Activated naive CD4-positive, alpha-beta T cell treated with anti-CD3 and anti-CD28 coated beads for 36 hours (primary cell): ENCODE data around the gene TCF15. TPM values are rescaled to one million over a fixed set of nuclear protein-coding genes. Genes with fewer than 3 reads are reported as not detected.

Experiments
- CTCF ChIA-PET: fragments of 350-600 bp; sonication (Branson Sonifier 250); formaldehyde crosslinking; loops from one replicate; lab custom pipeline; 2021; ENCODE audit warnings: antibody characterized with exemption; lab: Charles Lee
- DNase-seq: peaks from one replicate; pipeline ENCODE4 v3.0.0-alpha.2; 2020
- H3K27ac Mint-ChIP-seq: one replicate; pipeline ENCODE4 v1.8.0; 2021; ENCODE audit warnings: mild to moderate bottlenecking, mixed read lengths
- H3K27me3 Mint-ChIP-seq: one replicate; pipeline ENCODE4 v1.8.0; 2021; ENCODE audit warnings: low read depth, mixed read lengths
- H3K36me3 Mint-ChIP-seq: one replicate; pipeline ENCODE4 v1.8.0; 2021; ENCODE audit warnings: low read depth, mixed read lengths
- H3K4me1 Mint-ChIP-seq: one replicate; pipeline ENCODE4 v1.8.0; 2021; ENCODE audit warnings: low read depth, mixed read lengths
- H3K4me3 Mint-ChIP-seq: one replicate; pipeline ENCODE4 v1.8.0; 2021; ENCODE audit warnings: mild to moderate bottlenecking, moderate library complexity, mixed read lengths
- H3K9me3 Mint-ChIP-seq: one replicate; pipeline ENCODE4 v1.8.0; 2021; ENCODE audit warnings: mixed read lengths
- intact Hi-C: fragments of 100-400 bp; cut with micrococcal nuclease; formaldehyde crosslinking; loops from one replicate; pipeline ENCODE4 v1.15.1; 2023
- total RNA-seq, 2 experiments: library from RNA; stranded (reverse); gene quantifications; one replicate each; pipeline ENCODE4 v1.2.3, GENCODE V29; 2021

TCF15 gene
- total RNA-seq, 2 experiments from 2014 or later, result not detected

DNA sequence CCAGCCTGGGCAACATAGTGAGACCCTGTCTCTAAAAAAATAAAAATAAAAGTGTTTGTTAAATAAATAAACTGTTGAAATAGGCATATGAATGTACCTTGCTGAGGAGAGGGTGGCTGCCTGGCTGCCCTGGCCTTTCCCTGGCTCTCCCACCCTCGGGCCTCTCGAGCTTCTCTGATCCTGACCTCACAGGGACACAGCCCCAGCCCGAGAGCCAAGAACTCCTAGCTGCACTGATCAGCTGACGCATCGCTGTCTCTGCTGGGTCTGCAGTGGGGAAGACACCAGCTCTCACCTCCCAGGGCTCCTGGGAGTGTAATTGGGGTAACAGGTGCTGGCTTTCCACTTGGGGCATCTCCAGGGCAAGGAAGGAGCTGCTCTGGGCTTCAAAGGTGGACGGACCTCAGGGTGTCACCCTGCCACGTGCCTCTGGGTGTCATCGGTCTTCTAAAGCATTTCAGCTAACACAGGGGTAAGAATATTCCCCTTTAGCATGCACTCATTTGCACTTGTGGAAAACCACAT lies 6.9 kb downstream of the TCF15 start:
- Mint-ChIP-seq H3K27me3 (peaks cover 6% of the 10 kb centered on the region), H3K4me1 (no peaks in the 10 kb centered on the region), H3K9me3 (no peaks in the 10 kb centered on the region), H3K36me3 (no peaks in the 10 kb centered on the region), H3K27ac (no peak overlapping the region), H3K4me3 (no peak overlapping the region)
- CTCF ChIA-PET, result interaction anchor here (1.1 to 1.6 kb wide), 2 partner anchors 42 to 353 kb away, joined by 4 to 6 read pairs; no protein-coding TSS in a partner anchor
- intact Hi-C loops, result no loop called here
- no peak for DNase-seq

DNA sequence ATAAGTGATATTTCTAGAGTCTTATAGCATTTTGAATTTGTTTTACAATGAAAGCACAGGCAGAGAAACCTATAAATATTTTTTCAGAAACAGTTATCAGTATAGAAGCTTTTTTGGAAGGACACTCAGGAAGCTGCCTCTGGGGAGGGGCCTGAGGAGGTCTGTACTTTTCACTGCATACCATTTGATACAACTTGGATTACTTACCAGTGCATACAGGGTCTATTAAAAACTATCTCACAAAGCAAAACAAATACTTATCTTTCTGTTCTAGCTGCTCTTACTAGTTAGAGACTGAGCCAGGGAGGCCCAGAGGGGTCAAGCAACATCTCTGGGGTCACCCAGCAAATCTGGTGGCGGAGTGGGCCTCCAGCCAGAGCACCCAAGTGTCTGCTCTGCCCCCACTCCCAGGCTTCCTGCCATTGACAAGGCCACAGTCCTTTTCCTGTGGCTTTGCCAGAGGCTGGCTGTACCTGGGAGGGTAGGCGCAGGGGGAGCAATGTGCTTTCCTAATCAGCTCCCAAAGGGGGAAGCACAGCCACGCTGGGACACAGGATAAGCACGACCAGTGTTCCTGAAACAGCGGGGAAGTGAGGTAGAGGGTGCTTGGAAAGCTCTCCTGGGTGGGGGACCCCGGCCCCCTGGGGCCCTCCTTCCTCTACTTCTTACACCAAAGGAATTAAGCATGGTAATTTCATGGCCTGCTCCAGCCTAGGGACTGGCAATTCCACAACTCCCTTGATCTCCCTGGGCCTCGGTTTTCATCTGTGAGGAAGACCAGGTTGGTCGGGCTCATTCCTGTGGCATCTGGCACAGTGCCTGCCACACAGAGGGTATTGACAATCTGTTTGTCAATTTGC lies 7.8 kb downstream of the TCF15 start:
- Mint-ChIP-seq H3K27ac (no peak overlapping the region), H3K36me3 (no peaks in the 10 kb centered on the region), H3K9me3 (no peaks in the 10 kb centered on the region), H3K27me3 (no peaks in the 10 kb centered on the region), H3K4me3 (no peak overlapping the region), H3K4me1 (no peaks in the 10 kb centered on the region)
- DNase-seq, result no peak
- intact Hi-C loops, result no loop called here
- CTCF ChIA-PET, result no interaction called here

- no peak overlapping the region for H3K4me3 Mint-ChIP-seq
- H3K27ac Mint-ChIP-seq, result no peak overlapping the region
- H3K27me3 Mint-ChIP-seq, result no peaks in the 10 kb centered on the region
- H3K36me3 Mint-ChIP-seq, result no peaks in the 10 kb centered on the region
- no peaks in the 10 kb centered on the region for H3K4me1 Mint-ChIP-seq
- no peak for DNase-seq
- intact Hi-C loops, result no loop called here
- CTCF ChIA-PET, result interaction anchor here (1.8 kb wide), 1 partner anchor 45 kb away, joined by 5 read pairs; no protein-coding TSS in a partner anchor
- no peaks in the 10 kb centered on the region for H3K9me3 Mint-ChIP-seq
Measured at GRCh38 chr20:600736-601135, 9.4 kb downstream of the TCF15 start.

GRCh38 chr20:600141-600540 lies 10.0 kb downstream of the TCF15 start:
- Mint-ChIP-seq H3K36me3 (no peaks in the 10 kb centered on the region), H3K9me3 (no peaks in the 10 kb centered on the region), H3K4me1 (no peaks in the 10 kb centered on the region), H3K4me3 (no peak overlapping the region), H3K27ac (no peak overlapping the region), H3K27me3 (no peaks in the 10 kb centered on the region)
- no peak for DNase-seq
- intact Hi-C loops, result no loop called here
- CTCF ChIA-PET, result interaction anchor here (1.8 kb wide), 1 partner anchor 45 kb away, joined by 5 read pairs; no protein-coding TSS in a partner anchor

- no peaks in the 10 kb centered on the region for H3K9me3 Mint-ChIP-seq
- H3K4me1 Mint-ChIP-seq, result no peaks in the 10 kb centered on the region
- intact Hi-C loops, result no loop called here
- no peaks in the 10 kb centered on the region for H3K36me3 Mint-ChIP-seq
- H3K4me3 Mint-ChIP-seq, result no peak overlapping the region
- DNase-seq, result no peak
- no peak overlapping the region for H3K27ac Mint-ChIP-seq
- CTCF ChIA-PET, result no interaction called here
- H3K27me3 Mint-ChIP-seq, result peaks cover 4% of the 10 kb centered on the region
Measured at GRCh38 chr20:598133-598850, 11.8 kb downstream of the TCF15 start.

- no peak for DNase-seq
- H3K4me3 Mint-ChIP-seq, result no peak overlapping the region
- intact Hi-C loops, result no loop called here
- no peaks in the 10 kb centered on the region for H3K9me3 Mint-ChIP-seq
- CTCF ChIA-PET, result no interaction called here
- H3K4me1 Mint-ChIP-seq, result no peaks in the 10 kb centered on the region
- no peaks in the 10 kb centered on the region for H3K36me3 Mint-ChIP-seq
- H3K27me3 Mint-ChIP-seq, result peaks cover 7% of the 10 kb centered on the region
- no peak overlapping the region for H3K27ac Mint-ChIP-seq
Measured at GRCh38 chr20:597560-597959, 12.5 kb downstream of the TCF15 start.

GRCh38 chr20:595330-596308 lies 14.5 kb downstream of the TCF15 start:
- intact Hi-C loops, result no loop called here
- Mint-ChIP-seq H3K4me3 (no peak overlapping the region), H3K9me3 (no peaks in the 10 kb centered on the region), H3K4me1 (no peaks in the 10 kb centered on the region), H3K27me3 (peaks cover 7% of the 10 kb centered on the region), H3K36me3 (no peaks in the 10 kb centered on the region), H3K27ac (no peak overlapping the region)
- DNase-seq, result no peak
- CTCF ChIA-PET, result interaction anchor here (0.6 to 0.7 kb wide), 2 partner anchors 220 to 521 kb away, joined by 3 to 5 read pairs; no protein-coding TSS in a partner anchor

DNA sequence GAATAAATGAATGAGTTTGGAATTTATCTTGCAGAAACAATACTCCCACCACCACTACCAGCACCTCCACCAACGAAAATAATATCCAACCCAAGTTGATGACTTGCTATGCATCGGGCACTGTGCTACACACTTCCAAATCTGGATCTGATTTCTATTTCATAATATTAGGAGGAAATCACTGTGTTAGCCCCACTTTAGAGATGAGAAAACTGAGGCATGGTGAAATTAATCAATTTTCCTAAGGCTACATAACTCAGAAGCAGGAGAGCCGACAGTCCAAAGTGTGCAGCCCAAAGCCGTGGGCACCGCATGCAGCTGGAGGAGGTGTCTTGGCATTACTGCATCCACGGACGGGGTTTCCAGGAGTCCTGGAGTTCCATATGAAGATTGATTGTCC lies 17.6 kb downstream of the TCF15 start:
- H3K4me3 Mint-ChIP-seq, result no peak overlapping the region
- no peak overlapping the region for H3K27ac Mint-ChIP-seq
- H3K36me3 Mint-ChIP-seq, result no peaks in the 10 kb centered on the region
- CTCF ChIA-PET, result no interaction called here
- intact Hi-C loops, result no loop called here
- no peaks in the 10 kb centered on the region for H3K9me3 Mint-ChIP-seq
- DNase-seq, result no peak
- H3K4me1 Mint-ChIP-seq, result no peaks in the 10 kb centered on the region
- H3K27me3 Mint-ChIP-seq, result peaks cover 7% of the 10 kb centered on the region

DNA sequence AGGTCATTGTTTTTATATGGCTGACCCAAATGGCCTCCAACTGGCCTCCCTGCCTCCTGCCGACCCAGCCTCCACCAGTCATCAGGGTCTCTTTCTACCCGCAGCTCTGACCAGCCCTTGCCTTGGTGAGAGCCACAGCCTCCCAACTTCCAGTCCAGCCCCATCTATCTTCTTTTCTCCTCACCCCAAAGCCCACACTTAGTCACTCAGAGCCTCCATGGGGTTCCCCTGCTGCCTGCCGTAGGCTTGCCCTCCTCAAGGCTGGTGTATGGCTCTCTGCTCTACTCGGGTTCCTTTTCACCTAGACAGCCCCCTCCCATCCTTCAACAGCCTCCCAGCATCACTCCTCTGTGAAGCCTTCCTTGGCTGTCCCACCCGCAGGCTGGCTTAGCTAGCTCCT lies 18.2 kb downstream of the TCF15 start:
- Mint-ChIP-seq H3K27ac (no peak overlapping the region), H3K27me3 (peaks cover 7% of the 10 kb centered on the region), H3K4me3 (no peak overlapping the region), H3K36me3 (no peaks in the 10 kb centered on the region), H3K9me3 (no peaks in the 10 kb centered on the region), H3K4me1 (no peaks in the 10 kb centered on the region)
- CTCF ChIA-PET, result no interaction called here
- intact Hi-C loops, result no loop called here
- DNase-seq, result no peak

- Mint-ChIP-seq H3K27me3 (peaks cover 8% of the 10 kb centered on the region), H3K4me3 (no peak overlapping the region), H3K36me3 (no peaks in the 10 kb centered on the region), H3K27ac (no peak overlapping the region), H3K4me1 (no peaks in the 10 kb centered on the region), H3K9me3 (no peaks in the 10 kb centered on the region)
- no peak for DNase-seq
- intact Hi-C loops, result no loop called here
- CTCF ChIA-PET, result interaction anchor here (1.0 kb wide), 1 partner anchor 27 kb away, joined by 3 read pairs; no protein-coding TSS in a partner anchor
Measured at GRCh38 chr20:588932-589672, 21.0 kb downstream of the TCF15 start.

GRCh38 chr20:588476-588875 lies 21.6 kb downstream of the TCF15 start:
- H3K4me1 Mint-ChIP-seq, result no peaks in the 10 kb centered on the region
- H3K9me3 Mint-ChIP-seq, result no peaks in the 10 kb centered on the region
- DNase-seq, result no peak
- no peak overlapping the region for H3K27ac Mint-ChIP-seq
- CTCF ChIA-PET, result no interaction called here
- intact Hi-C loops, result no loop called here
- H3K27me3 Mint-ChIP-seq, result peaks cover 7% of the 10 kb centered on the region
- H3K36me3 Mint-ChIP-seq, result no peaks in the 10 kb centered on the region
- H3K4me3 Mint-ChIP-seq, result no peak overlapping the region
